ENCODE measurements around the gene ADAM19.

The ADAM19 gene

GRCh38 chr5:157481666-157482065 is 93.9 kb downstream of the ADAM19 start:
- no peak for DNase-seq

- no peak for DNase-seq
Observed at GRCh38 chr5:157481265-157481664, 94.3 kb downstream of the ADAM19 start.

GRCh38 chr5:157479612-157480510 is 95.7 kb downstream of the ADAM19 start:
- DNase-seq = no peak

- no peak for DNase-seq
Observed at GRCh38 chr5:157479166-157479565, 96.4 kb downstream of the ADAM19 start.

- DNase-seq = no peak
Observed at GRCh38 chr5:157478726-157479125, 96.8 kb downstream of the ADAM19 start.

- DNase-seq = no peak
Observed at GRCh38 chr5:157477814-157478494, 97.6 kb downstream of the ADAM19 start.

GRCh38 chr5:157476702-157477408 is 98.7 kb downstream of the ADAM19 start:
- DNase-seq = peak; percentile 54

GRCh38 chr5:157475432-157475831 is 100.1 kb downstream of the ADAM19 start:
- no peak for DNase-seq

GRCh38 chr5:157473383-157474320 is 101.9 kb downstream of the ADAM19 start:
- no peak for DNase-seq

GRCh38 chr5:157471709-157472108 is 103.9 kb downstream of the ADAM19 start:
- DNase-seq = no peak

GRCh38 chr5:157470631-157471030 is 104.9 kb downstream of the ADAM19 start:
- DNase-seq = no peak

- DNase-seq = no peak
Observed at GRCh38 chr5:157469687-157470086, 105.9 kb downstream of the ADAM19 start.

- no peak for DNase-seq
Observed at GRCh38 chr5:157469073-157469472, 106.5 kb downstream of the ADAM19 start.

- no peak for DNase-seq
Observed at GRCh38 chr5:157468293-157468965, 107.1 kb downstream of the ADAM19 start.

GRCh38 chr5:157464519-157465171 is 110.9 kb downstream of the ADAM19 start:
- DNase-seq = no peak

- DNase-seq = no peak
Observed at GRCh38 chr5:157463621-157464518, 111.7 kb downstream of the ADAM19 start.

GRCh38 chr5:157463081-157463480 is 112.5 kb downstream of the ADAM19 start:
- DNase-seq = no peak

GRCh38 chr5:157460921-157461792 is 114.4 kb downstream of the ADAM19 start:
- DNase-seq = no peak
